ENCODE measurements around the gene SLC8B1. TPM values are rescaled to one million over a fixed set of nuclear protein-coding genes. Genes with fewer than 3 reads are reported as not detected.

SLC8B1 gene
- total RNA-seq, 1 donor from 2014 or later = 39.3 TPM

DNA sequence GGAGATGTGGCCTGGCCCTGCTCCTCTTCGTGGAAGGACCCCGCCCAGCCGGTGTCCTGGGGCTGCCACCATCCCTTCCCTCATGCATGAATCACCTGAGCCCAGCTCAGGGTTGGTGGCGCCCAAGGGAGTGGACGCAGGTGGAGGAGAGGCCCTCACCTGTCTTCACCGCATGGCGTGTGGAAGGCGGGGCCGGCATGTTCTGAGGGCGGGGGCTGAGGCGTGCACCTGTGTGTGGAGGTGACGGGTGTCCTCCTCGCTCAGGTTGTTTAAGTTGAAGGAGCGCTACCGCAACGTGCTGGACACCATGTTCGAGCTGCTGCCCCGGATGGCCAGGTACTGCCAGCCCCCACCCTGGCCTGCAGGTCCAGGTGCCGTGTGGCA is 47.0 kb downstream of the SLC8B1 start:
- TF ChIP-seq, protein P1, sequence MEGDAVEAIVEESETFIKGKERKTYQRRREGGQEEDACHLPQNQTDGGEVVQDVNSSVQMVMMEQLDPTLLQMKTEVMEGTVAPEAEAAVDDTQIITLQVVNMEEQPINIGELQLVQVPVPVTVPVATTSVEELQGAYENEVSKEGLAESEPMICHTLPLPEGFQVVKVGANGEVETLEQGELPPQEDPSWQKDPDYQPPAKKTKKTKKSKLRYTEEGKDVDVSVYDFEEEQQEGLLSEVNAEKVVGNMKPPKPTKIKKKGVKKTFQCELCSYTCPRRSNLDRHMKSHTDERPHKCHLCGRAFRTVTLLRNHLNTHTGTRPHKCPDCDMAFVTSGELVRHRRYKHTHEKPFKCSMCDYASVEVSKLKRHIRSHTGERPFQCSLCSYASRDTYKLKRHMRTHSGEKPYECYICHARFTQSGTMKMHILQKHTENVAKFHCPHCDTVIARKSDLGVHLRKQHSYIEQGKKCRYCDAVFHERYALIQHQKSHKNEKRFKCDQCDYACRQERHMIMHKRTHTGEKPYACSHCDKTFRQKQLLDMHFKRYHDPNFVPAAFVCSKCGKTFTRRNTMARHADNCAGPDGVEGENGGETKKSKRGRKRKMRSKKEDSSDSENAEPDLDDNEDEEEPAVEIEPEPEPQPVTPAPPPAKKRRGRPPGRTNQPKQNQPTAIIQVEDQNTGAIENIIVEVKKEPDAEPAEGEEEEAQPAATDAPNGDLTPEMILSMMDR (IDR thresholded peaks at IDR 0.05) = no peak
- peaks cover 99% of the 10 kb centered on the region for H3K36me3 ChIP-seq
- no peaks in the 10 kb centered on the region for H3K4me1 ChIP-seq
- intact Hi-C loops (cut with DNase I) = no loop called here
- H3K9me3 ChIP-seq = no peaks in the 10 kb centered on the region
- no peak for DNase-seq
- no peak overlapping the region for H3K4me3 ChIP-seq
- no peak overlapping the region for H3K27ac ChIP-seq
- ATAC-seq = no peak
- H3K27me3 ChIP-seq (ENCODE audit: low read depth) = no peaks in the 10 kb centered on the region

DNA sequence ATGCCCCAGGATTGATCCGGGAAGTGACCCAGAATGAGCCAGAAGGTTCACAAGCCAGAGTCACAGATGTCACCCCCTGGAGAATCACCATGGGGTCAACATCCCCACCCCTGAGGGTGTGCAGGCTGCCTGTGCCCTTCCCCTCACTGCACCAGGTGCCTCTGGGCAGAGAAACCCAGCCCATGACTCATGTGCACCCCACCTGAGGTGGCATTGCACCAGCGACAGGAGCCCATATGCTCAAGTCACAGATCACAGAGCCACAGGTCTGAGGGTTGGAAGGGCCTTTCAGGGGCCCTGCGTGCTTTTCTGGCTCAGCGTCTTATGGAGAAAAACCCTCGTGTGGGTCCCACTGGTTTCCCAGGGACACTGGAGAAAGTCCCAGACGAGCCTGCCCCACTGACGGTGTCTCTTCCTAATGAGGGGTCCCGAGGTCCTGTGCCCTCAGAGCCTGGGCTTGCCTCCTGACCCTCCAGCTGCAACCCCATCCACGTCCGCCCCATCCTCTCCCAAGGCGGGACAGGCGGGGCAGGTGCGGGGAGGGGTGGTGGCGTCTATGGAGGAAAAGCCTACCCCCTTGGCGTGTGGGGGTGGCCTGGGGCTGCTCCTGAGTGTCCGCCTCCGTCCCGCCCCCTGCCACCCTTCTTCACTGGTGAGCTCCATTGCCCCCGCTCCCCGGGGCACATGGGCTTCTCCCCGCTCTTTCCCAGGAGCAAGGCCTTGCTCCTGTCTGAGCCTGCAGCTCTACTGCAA is 47.6 kb downstream of the SLC8B1 start:
- TF ChIP-seq, protein P1 (IDR thresholded peaks at IDR 0.05) = no peak
- no peak overlapping the region for H3K4me3 ChIP-seq
- peaks cover 99% of the 10 kb centered on the region for H3K36me3 ChIP-seq
- no peak for ATAC-seq
- no peaks in the 10 kb centered on the region for H3K9me3 ChIP-seq
- no peaks in the 10 kb centered on the region for H3K27me3 ChIP-seq (ENCODE audit: low read depth)
- H3K27ac ChIP-seq = no peak overlapping the region
- DNase-seq = no peak
- no peaks in the 10 kb centered on the region for H3K4me1 ChIP-seq
- intact Hi-C loops (cut with DNase I) = no loop called here

DNA sequence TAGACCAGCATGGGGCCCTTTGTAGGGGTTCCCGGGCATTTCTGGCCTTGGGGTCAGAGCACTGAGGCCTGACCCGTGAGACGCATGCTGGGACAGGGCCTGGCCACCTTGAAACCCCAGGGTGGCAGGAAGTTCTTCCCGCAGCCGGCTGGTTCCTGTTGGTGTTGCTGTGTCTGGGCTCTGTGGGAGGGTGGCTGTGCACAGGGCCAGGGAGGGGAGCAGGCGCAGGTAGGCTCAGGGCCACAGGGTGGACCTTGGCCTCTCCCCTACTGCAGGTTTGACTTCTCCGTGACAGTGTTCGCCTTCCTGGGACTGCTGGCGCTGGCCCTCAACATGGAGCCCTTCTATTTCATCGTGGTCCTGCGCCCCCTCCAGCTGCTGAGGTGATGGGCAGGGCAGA is 48.2 kb downstream of the SLC8B1 start:
- Histone ChIP-seq H3K4me1 (no peaks in the 10 kb centered on the region), H3K27ac (no peak overlapping the region), H3K9me3 (no peaks in the 10 kb centered on the region), H3K27me3 (ENCODE audit: low read depth) (no peaks in the 10 kb centered on the region), H3K36me3 (peaks cover 93% of the 10 kb centered on the region), H3K4me3 (no peak overlapping the region)
- TF ChIP-seq, protein P1 (IDR thresholded peaks at IDR 0.05) = no peak
- ATAC-seq (no peak), DNase-seq (no peak)
- intact Hi-C loops (cut with DNase I) = no loop called here

DNA sequence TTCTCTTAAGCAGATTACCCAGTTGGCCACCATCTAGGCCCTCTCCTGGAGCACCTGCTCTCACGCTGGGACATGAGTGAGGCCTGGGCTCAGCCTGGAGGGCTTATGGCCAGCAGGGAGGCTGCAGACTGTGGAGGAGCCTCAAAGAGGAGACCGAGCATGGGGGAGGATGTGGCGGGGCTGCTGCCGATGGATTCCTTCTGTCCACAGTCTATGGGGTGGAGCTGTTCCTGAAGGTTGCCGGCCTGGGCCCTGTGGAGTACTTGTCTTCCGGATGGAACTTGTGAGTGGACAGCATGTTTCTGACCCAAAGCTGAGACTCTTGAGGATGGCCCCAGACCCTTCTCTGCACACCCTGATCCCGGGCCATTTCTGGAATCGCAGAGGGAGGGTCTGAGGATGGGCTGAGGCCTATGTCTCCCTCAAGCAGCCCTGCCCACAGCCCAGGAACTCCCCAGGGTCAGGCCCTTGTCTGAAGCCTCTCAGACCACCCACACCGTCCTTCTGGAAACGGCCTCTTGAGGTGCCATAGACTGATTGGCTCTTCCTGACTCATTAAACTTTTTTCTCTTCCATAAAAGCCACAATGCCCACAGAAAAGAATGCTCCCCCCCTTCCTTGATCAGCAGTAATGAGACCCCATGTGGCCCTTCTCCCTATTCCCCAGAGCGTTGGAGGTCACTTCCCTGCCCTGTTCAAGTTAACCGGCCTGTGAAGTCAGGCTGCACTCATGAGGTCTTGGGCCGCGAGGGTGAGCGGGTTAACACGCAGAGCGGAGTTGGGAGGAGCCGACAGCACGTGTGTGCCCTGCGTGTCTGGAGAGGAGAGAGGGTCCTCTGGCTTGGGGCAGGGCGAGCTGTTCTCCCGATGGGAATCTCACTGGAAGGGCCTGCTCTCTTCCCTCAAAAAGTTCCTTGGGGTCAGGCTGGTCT is 49.0 kb downstream of the SLC8B1 start:
- Histone ChIP-seq H3K4me1 (no peaks in the 10 kb centered on the region), H3K4me3 (no peak overlapping the region), H3K27ac (no peak overlapping the region), H3K27me3 (ENCODE audit: low read depth) (no peaks in the 10 kb centered on the region), H3K36me3 (peaks cover 93% of the 10 kb centered on the region), H3K9me3 (no peaks in the 10 kb centered on the region)
- DNase-seq = no peak
- TF ChIP-seq, protein P1 (IDR thresholded peaks at IDR 0.05) = no peak
- ATAC-seq = peak; percentile 38 to 55
- intact Hi-C loops (cut with DNase I) = no loop called here

DNA sequence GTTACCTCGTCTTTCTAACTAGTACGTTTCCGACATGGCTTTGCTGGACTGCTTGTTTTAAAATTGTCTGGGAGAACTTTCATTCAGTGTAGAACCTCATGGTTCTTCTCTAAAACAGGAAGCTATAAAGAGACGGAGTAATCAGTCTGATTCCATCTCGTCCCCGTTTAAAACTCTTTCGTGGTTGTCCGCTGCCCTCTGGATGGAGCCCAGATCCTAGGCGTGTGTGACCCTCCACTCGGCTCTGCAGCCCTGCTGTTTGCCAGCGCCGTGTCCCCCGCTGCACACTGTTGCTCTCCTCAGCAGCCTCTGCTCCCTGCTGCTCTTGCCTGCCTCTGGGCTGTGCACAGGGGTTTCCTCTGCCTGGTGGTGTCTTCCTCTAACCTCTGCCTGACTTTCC is 50.2 kb downstream of the SLC8B1 start:
- ATAC-seq = no peak
- intact Hi-C loops (cut with DNase I) = no loop called here
- no peaks in the 10 kb centered on the region for H3K4me1 ChIP-seq
- no peak overlapping the region for H3K27ac ChIP-seq
- no peaks in the 10 kb centered on the region for H3K27me3 ChIP-seq (ENCODE audit: low read depth)
- H3K9me3 ChIP-seq = no peaks in the 10 kb centered on the region
- peaks cover 93% of the 10 kb centered on the region for H3K36me3 ChIP-seq
- no peak overlapping the region for H3K4me3 ChIP-seq
- TF ChIP-seq, protein P1 (IDR thresholded peaks at IDR 0.05) = no peak
- DNase-seq = no peak

Data from lower lobe of right lung (tissue), 2 donors.